Measurements from ENCODE around the gene SLC8A2.

Gene SLC8A2, protein sequence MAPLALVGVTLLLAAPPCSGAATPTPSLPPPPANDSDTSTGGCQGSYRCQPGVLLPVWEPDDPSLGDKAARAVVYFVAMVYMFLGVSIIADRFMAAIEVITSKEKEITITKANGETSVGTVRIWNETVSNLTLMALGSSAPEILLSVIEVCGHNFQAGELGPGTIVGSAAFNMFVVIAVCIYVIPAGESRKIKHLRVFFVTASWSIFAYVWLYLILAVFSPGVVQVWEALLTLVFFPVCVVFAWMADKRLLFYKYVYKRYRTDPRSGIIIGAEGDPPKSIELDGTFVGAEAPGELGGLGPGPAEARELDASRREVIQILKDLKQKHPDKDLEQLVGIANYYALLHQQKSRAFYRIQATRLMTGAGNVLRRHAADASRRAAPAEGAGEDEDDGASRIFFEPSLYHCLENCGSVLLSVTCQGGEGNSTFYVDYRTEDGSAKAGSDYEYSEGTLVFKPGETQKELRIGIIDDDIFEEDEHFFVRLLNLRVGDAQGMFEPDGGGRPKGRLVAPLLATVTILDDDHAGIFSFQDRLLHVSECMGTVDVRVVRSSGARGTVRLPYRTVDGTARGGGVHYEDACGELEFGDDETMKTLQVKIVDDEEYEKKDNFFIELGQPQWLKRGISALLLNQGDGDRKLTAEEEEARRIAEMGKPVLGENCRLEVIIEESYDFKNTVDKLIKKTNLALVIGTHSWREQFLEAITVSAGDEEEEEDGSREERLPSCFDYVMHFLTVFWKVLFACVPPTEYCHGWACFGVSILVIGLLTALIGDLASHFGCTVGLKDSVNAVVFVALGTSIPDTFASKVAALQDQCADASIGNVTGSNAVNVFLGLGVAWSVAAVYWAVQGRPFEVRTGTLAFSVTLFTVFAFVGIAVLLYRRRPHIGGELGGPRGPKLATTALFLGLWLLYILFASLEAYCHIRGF

DNA sequence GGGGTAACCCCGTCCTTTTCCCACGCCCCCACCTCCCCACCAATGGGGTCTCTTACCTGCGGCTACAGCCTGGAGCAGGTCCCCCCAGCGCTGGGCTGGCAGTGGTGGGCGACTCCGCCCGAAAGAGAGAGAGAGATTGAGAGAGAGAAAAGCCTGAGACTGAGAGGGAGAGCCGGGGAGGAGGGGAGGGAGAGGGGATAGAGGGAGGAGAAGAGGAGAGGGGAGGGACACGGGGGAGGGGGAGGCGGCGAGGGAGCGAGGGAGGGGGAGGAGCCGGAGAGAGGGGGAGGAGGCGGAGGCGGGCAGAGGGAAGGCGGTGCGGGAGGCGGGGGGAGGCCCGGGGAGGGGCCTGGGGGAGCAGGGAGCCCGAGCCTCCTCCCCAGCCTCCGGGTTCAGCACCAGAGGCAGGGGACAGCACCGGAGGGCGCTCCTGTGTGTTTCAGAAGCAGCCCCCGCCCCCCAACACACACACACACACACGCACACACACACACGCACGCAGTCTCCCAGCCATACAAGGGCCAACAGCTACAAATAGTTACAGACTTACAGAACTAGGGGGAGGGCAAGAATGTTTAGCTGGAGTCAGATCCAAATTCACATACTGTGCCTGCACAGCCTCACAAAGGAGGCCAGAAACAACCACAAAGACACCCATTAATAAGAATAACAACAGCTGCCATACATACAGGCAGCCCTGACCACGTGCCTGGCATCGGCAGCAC lies at the start of gene SLC8A2:
Gene SLC8A2, minus strand, starts transcription at position 161 of the 725 bp plus-strand sequence. CDS start 5,490 bp downstream, outside the sequence.
- peak; percentile 97 for DNase-seq

DNA sequence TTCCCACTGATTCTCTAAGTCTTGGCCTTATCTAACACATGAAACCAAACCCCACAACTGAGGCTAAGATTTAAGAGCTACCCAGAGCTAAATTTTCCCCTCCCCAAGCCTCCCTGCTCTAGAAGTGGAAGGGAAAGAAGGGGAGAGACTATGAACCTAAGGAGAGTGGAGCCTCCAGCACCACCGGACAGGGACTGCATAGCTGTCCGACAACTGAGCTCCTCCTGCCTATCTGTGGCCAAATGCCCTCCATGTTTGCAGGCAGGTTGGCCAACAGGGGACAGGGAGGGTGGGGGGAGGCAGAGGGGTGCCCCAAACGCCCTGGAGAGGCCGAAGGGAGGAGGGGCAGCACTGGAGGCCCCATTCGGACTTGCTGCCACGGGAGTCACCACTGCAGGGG lies 49.1 kb upstream of the SLC8A2 start:
- peak; percentile 57 for DNase-seq

DNA sequence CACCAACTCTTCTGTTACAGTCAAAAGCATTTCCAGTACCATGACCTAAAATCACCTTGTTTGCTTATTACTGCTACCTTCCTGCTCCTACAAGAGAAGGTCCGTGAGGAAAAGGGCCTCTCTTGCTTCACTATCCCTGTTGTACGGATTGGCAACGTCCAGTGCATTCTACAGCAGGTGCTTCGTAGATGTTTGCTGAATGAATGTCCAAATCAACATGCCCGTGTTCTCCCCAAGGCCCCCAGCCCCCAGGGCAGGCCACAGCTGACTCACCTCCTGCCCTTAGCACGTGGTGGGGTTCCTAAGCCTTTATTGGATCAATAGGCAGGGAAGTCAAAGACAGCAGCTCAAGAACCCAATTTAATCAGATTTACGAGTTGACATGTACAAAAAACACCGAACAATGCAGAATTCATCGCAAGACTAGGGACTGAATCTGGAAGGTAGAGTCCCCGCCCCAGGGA lies 48.7 kb upstream of the SLC8A2 start:
- peak; percentile 57 for DNase-seq

DNA sequence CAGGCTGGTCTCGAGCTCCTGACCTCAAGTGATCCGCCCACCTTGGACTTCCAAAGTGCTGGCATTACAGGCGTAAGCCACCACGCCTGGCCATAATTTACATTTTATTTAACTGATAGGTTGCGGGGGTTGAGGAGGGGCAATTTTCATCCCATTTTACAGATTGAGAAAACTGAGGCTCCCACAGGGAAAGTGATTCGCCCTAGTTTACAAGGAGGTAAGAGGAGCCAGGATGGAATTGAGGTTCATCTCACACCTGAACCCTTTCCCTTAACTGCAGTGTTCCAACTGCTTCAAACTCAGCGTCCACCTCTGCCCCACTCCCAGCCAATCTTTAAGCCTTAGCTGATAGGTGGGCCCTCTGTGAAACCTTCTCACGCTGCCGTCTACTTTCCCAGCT lies 47.2 kb upstream of the SLC8A2 start:
- no peak for DNase-seq

DNA sequence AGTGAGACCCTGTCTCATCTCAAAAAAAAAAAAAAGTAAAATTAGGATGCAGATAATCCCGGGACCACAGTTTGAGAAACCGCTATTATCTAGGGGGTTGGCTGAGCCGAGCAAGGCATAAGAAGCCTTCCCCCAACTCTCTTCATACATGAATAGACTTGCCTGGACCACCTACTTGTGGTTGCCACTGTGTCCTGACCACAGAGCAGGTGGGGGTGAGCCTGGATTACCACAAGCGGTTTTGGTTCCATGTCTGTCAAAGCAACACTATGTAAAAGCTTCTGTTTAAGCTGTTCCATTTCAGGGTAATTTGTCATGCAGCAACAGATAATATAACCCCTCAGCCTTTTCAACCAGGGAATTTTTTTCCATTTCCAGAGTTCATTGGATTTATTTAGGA lies 46.4 kb upstream of the SLC8A2 start:
- no peak for DNase-seq

DNA sequence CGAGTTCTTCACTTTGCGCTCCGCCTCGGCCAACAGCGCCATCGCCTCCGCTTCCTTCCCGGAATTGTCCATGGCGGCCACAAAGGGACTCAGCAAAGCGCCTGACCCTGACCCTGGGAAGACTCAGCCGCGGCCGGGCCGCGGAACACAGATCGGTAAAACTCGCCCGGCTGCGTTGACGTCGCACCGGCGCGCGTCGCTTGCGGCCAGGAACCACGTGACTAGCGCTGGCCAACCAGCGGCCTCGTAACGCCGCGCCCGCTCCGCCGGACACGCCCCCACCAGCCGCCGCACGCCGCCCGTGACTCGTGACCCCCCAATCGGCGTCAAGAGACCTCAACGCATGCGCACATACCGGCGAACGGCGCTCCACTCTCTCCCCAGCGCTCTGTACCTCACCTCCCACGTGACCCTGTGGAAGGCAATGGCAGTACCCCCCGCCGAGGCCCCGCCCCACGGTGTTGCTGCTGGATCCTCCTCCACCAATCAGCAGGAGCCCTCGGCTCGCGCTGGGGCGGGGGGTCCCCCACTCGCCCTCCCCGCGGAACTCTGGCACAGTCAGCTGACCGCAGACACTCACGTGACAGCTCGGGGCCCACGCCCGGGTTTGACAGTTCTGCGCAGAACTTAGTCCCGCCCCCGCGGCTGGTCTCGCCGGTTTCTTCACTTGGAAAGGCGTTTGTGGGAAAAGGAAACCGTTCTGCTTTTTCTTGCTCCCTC lies 43.3 kb upstream of the SLC8A2 start, which contains the start of gene NAPA:
Gene NAPA, minus strand, starts transcription at position 195 of the 720 bp plus-strand sequence. Its CDS starts 123 bp downstream, at position 72.
- peak; percentile 100 for DNase-seq

DNA sequence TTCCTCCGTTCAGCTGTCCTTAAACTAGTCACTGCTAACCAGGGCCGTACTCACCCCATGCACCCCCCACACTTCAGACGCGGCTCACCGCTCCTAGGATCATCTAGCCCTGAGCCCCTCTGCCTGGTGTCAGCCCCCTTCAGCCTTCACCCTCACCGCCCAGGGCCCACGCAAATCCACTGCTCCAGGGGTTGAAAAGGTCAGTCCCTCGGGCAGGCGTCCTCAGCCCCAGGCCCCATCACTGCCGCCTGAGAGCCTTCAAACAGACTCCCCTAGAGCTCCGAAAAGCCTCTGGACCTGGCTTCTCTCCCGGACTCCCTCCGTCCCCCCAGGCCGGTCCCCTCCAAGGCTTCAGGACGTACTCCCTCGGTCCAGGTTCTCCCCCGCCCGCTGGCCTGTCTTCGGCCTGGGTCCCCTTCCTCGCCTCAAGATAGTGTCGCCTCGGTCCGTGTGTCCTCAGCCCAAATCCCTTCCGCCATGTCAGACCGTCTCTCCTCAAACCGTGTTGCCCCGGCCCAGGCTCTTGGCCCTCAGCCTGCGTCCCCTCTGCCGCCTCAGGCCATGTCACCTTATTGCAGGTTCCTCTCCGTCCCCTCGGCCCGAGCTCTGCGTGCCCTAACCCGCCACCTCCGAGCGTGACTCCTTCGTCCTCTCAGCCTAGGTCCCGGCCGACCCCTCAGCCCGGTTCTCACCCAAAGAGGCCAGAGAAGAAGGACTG lies 42.6 kb upstream of the SLC8A2 start:
- peak; percentile 48 for DNase-seq

DNA sequence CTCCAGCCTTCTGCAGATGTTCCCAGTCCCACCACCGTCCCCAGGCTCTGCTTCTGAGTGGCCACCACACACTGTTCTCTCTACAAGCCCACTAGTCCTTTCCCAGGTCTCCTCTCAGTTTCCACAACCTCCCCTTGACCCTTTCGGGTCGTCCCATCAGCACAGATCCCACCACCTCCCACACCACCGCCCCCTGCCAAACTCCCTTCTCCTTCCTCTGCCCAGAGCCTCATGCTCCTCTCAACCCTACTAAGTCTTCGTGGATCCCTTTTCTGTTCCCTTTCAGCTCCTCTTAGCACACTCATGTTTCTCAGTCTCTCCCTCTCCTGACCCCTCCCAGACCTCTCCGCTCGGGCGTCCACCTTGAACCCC lies 41.2 kb upstream of the SLC8A2 start:
- peak; percentile 40 for DNase-seq

DNA sequence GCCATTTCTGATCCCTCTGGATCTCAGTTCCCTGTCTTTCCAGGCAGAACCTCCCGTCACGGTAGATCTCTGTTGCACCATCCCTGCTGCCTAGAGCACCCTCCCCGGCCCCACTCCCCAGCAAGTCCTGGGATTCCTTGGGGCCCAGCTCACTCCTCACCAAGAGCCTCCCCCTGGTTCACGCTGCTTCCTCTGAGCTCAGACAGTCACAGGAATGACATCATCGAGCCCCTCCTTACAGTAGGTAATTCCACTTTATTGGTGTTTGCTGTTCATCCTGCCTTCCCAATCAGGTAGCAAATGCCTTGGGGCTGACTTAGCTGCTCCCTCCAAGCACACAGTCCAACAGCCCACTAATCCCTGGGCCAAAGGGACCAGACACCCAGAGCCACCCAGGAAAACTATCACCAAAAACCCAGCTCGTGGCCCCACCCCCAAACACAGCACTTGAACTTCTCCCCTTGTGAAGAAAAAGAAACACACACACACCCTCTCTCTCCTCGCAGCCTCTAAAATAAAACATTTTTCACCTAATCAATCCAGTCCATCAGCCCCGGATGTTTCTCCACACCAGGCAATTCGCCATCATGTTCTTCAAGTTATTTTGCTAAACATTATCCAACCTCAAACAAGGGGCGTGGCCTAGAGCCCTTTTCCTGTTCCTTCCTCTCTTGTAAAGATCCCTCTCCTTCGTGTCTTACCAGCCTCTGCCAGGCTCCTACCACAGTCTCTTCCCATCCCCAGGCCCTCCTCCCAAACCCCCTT lies 40.7 kb upstream of the SLC8A2 start:
- DNase-seq = peak; percentile 55

DNA sequence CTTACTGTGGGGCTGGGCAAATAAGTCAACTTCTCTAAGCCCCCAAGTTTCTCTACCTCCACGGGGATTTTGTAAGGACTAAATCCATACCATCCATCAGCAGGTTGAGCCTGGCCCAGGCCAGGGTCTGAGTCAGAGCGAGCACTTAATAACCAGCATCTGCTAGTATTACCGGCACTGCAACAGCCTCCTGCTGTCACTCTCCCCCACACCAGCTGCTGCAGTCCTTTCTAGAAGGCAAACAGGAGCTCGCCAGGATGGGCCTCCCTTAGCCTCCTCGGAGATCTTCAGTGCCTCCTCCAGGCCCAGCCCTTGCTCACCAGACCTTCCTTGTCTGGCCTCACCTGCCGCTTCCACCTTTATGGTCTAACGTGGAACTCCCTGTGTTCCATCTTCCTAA lies 40.0 kb upstream of the SLC8A2 start:
- DNase-seq = peak; percentile 58

DNA sequence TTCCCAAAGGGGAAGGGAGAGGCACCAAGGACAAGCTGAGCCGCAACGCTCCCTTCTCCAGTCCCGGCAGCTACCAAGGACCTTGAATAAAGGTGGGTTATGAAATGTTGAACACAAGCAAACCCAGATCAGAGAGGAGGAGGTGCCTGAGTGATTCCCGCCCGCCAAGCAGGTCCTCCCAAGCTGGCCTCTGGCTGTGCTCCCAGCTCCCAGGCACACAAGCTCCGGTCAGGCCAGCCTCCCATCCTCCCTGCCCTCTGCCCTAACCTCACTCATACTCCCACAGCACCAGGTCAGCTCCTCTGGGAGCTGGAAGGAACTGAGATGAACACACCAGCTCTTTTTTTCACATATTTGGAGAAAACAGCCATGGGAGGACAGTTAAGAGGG lies 39.4 kb upstream of the SLC8A2 start:
- no peak for DNase-seq

DNA sequence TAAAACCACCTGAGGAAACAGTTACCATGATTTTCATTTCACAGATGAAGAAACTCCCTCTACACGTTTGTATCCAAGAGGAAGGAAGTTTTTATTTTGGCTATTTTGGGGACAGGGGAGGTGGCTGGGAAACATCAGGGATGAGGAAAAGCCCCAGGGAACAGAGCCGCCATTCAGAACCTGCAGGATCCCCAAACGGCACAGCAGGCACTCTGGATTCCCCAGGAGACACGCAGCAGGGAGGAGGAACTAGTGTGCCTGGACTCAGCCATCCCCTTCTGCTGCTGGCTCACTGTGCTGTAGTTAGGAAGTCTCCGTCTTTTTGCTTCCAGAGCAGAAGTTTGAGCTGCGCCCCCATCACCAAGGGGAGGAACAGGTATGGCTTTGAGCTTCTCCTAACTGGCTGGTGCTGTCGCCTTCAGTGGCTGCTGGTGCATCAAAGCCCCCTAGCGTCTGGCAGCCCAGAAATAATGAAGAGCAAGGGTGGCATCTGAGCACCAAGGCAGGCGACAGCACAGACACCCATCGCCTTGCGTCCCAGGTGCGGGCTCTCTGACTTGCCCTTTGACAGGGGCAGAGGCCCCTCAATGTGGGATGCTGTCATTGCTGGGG lies 38.9 kb upstream of the SLC8A2 start:
- peak; percentile 50 for DNase-seq

DNA sequence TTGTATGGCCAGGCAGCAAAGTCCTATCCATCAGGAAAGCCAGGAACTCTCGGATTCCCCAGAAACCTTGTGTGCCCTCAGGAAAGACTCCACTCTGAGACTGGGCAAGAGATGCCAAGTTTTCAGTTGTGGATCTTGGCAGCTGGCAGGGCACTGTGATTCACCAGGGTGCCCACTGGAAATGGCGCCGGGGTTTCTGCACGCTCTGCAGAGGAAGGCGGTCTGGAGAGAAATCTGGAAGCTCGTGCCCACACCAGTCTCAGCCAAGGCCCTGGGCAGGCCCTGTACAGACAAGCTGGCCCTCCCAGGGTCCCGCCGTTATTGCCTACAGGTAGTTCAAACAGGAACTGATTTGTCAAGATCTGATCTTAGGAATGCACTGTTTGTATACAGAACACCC lies 38.3 kb upstream of the SLC8A2 start:
- no peak for DNase-seq

DNA sequence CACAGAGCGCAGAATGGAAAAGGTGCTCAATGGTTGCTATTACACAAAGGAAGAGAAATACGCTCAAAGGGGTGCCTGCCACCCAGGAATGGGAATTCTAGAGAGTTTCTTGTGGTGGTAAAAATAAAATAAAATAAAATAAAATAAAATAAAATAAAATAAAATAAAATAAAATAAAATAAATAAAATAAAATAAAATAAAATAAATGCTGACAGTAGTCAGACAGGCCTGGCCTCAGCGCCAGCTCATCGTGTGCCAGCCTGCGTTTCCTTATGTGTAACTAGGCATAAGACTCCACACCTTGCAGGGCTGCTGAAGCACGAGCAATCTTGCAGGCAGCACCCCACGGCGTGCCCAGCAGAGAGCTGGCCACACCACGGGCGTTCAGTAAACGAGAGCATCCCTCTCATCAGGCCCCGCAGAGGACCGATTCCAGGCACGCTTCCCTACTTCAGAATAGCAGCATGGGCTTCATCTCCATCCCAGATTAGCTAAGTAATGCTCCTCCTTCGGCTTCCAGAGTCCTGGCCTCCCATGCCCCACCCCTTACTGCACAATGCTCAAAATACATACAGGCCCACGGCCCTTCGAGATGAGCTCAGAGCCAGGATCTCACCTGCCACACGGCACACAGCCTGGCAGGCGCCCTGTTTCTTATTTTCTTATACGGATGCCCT lies 37.6 kb upstream of the SLC8A2 start:
- no peak for DNase-seq

DNA sequence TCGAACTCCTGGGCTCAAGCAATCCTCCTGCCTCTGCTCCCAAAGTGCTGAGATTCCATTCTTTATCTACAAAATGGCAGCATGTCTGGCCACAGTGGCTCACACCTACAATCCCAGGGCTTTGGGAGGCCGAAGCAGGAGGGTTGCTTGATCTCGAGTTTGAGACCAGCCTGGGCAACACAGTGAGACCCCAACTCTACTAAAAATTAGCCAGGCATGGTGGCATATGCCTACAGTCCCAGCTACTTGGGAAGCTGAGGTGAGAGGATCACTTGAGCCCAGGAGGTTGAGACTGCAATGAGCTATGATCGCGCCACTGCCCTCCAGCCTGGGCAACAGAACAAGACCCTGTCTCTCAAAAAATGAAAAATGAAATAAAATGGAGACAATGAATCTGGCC lies 37.0 kb upstream of the SLC8A2 start:
- no peak for DNase-seq

DNA sequence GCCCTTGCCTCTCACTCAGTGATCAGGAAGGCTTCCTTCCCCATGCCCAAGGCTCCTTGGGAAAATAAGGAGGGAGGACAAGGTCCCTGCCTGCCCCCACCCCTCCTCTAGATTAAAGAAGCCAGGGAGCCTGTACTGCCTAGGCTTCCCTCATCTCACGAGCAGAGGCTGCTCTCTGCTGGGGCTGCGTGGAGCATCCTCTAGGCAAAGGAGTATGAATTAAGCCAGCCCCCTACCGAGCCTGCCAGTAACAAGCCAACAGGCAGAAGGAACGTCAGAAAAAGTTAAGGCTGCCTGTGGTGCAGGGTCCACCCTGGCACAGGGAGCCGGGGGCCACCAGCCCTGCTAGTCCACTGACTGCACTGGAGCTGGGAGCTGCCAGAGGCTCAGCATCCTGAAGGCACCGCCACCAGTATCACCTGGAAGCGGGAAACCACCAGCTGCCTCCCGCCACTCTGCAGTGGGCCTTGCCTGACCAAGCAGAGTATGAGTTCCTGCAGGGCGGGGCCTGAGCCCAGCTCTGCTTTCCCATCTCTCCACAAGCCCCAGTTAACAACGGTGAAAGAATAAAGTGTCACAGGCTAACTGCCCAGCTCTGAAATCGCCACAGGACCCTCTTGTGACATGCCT lies 36.3 kb upstream of the SLC8A2 start:
- DNase-seq = peak; percentile 63

DNA sequence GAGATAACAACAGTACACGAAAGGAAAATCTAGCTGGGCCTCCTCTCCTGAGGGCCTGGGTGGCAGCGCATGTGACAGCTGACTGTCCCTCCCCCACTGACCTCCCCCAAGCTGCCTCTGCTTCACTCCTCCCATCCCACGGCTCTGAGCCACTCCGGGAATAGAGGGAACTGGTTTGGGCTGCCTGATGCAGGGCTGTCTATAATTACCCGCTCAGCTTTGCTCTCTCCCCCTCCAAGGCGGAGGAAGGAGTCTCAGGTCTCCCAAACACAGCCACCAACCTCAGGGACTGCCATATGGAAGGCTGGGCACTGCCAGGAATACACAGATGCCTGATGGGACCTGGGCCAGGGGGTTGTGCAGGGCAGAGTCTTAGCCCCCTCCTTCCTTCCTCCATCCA lies 35.3 kb upstream of the SLC8A2 start:
- DNase-seq = peak; percentile 66

DNA sequence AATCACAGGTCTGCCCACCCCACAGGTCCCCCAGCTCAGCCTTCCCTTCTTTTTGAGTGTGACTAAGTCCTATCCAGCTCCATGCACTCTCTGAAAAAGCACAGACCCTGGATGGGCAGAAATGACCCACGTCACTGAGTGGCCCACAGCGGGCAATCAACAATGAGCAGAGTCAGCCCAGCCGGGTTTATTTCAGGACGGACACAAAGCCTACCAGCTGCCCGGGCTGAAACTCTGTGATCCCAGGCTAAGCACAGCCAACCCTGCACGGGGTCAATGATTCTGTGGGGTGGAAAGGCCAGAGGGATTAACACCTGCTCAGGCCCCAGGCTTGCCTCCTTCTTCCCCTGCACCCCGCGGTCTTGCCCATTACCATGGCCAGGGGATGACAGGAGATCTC lies 34.8 kb upstream of the SLC8A2 start:
- no peak for DNase-seq

DNA sequence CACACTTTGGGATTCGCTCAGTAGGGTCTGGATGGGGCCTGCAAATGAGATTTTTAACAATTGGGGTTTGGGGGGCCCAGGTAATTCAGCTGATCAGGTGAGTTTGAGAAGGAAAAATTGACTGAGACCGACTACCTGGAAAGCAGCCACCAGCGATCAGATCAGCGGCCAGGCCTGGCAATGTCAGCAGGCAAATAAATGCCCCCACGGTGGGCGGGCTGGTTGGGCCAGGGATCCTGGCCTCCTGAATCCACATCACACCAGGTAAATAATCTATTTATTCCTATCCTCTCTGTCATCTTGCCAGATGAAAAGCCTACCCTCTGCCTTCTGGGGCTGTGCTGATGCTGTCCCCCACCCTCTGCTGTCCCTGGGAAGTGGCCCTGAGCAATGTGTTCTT lies 33.8 kb upstream of the SLC8A2 start:
- DNase-seq = no peak

Measured in islet precursor cell (in vitro differentiated cells).